SKM-1 treated with dmso at 0.1 percent for 144 hours (cell line): Measurements from ENCODE around the gene UNC5B.
A peak's percentile ranks its signal among the peaks of the same experiment; 100 is the strongest.

Experiments
- DNase-seq: peaks from one replicate; lab custom pipeline; 2025; ENCODE audit not compliant: unreplicated experiment; lab: John Stamatoyannopoulos, UW

UNC5B gene

DNA sequence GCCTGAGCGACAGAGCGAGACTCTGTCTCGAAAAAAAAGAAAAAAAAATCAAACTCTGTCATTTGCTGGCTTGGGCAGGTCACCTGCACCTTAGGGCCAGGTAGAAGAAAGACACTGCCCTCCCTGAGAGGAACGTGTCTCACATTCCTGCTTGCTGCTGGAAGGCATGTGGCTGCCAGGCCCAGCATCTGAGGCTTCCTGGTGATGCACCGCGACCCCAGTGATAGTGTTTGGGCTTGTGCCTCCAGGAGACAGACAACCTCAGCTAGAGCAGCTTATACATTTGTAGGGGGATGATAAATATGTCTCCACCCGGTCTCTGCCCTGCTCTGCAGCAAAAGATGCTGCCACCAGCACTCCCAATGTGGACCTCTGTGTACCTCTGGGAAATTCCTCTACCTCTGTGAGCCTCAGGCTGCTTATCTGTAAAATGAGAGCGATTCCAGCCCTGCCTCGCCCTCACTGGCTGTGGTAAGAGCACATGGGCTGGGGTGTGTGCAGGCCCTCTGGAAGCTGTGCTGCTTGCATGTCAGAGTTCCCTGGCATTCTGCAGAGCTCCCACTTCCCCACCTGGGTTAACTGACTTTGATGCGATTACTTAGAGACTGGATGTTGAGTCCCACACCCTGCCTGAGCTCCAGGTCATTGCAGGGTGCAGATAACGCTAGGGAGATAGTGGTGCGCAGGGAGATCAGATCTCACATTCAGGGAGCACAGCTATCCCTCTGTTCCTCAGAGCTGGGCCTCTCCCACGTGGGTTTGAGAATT, 126.5 kb downstream of the UNC5B start:
- no peak for DNase-seq

DNA sequence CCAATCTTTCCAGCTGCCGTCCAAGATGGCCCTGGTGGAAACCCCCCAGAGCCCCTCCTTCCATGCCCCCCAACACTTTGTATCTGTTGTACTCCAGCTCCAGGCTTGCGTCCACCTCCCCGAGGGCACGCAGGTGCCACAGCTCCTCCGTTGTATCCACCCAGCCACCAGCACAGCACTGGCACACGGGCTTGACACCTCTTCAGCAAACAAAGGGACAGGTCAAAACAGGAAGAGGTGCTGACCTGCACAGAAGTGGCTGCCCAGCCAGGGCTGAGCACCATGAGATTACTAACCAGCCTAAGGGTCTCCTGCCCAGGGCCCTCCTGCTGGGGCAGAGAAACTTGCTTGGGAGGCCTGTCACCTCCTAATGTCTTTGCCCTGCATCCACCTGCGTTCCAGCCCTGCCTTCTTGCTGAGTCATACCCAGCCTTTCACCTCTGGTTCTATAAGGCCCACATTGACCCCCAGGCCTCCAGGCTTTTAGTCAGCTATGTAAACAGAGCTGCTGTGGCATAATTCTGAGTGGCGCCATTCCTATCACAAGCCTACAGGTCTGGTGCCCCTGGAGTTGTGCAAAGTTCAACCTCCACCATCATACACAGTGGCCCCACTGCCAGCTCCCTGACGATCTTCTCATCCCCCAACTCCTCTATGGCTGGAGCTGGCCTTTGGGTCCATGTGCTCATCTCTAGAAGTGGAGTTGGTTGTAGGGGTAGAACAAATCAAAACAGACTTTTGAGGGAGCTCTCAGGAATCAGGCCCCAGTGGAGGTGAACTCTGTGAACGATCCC, 127.6 kb downstream of the UNC5B start:
- no peak for DNase-seq

DNA sequence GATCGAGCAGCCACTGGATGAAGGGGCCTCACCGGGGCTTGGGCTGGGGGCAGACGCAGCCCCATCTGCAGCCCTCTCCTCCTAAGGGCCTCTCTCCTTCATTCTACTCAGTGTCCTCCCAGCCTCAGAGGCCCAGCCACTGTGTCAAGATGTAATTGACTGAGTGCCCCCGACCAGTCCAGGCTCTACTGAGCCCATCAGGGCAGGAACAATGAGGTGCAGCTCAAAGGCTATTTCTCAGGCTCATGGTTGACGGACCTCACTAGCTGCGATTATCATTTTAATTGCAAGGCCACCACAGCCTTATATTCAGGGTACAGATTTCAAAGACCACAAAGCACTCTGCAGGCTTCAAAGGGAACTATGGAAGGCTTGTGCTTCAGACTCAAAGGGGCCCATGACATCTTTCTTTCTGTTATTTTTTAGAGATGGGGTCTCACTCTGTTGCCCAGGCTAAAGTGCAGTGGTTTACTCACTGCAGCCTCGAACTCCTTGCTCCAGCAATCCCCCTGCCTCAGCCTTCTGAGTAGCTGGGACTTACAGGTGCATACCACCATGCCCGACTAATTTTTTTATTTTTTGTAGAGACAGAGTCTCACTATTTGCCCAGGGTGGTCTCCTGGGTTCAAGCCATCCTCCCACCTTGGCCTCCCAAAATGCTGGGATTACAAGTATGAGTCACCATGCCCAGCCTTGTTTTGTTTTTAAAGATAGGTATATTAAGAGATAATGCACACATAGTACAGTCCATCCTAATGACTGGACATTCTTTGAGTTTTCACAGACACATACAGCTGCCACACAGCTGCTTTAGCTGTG, 130.4 kb downstream of the UNC5B start:
- DNase-seq, result no peak

DNA sequence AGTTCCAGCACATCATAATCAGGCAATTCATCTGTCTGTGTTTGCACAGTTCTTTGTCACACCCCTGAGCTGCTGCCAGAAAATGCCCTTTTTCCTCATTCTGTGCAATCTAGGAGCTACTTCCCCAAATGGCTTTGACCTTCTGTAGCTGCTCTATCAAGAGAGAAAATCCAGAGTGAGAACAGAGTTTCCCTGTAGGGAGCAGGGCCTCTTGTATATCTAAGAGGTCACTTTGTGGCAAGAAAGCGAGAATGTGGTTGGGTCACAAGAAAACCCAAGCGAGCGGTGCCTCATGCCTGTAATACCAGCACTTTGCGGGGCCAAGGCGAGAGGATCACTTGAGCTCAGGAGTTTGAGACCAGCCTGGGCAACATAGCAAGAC, 131.0 kb downstream of the UNC5B start:
- peak; percentile 91 for DNase-seq

DNA sequence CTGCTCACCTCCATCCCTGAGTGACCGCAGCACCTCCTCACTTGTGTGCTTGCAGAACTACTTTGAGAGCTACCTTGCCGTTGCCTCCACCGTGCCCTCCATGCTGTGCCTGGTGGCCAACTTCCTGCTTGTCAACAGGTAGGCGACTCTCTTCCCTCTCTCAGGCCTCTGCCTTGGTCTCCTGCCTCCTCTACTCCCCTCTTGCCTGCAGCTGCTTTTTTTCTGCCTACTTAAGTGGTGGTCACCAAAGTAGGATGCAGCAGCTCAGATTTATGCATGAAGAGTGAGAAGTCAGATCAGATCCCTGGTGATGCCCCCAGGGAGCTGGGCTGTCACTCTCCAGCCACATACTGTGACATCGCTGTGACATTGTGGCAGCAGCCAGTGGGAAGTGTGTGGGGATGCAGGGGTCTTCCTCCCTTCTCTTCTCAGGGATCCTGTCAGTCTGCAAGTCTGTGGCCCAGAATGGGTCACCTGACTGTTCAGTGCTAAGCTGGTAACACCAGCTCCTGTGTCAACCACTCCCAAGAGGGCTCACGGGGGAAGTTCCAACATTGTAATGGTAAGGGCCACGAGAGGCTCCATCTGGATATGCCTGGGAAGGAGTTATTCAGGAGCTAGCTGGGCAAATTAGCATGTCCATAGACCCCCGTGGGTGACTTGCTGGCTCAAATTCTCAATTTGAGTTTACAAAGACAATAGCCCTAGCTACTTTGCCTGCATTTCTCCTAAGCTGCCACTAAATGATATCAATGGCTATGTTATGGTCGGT, 132.0 kb downstream of the UNC5B start:
- no peak for DNase-seq

DNA sequence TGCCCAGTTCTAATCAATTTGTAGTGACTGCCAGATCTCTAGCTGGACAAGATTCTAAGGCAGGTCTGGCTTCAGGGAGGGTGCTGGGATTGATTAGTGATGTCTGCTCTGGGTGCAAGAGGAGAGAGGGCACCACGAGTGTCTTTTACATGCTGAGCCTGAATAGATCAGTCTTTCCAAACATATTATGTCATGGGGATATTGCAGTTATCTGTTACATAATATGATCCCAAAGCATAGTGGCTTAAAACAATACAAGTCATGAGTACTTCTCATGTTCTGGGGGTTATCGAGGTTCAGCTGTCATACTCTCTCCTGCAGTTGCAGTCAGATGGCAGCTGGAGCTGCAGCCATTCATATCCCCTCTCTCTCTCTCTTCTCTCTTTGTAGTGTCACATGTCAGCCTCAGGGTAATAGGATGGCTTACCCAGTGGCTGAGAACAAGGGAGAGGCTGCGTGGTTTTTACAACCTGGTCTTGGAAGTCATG, 132.7 kb downstream of the UNC5B start:
- no peak for DNase-seq

DNA sequence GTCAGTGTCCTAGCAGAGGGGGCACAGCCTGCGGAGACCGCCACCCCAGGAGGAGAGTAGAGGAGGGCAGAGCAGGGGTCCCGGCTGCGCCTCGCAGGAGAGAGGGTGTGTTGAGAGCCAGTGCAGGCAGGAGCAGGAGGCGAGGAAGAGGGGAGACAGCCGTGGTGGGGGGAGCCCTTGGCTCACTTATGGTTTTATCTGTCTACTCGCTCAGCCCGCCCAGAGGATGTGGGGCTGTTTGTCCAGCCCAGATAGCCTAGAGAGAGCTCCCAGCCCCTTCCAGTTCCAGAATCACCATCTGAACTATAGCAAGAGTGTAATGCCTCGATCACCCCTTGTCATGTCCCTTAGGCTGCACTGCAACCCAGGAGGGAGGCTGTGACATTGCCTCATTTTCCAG, 133.3 kb downstream of the UNC5B start:
- no peak for DNase-seq

DNA sequence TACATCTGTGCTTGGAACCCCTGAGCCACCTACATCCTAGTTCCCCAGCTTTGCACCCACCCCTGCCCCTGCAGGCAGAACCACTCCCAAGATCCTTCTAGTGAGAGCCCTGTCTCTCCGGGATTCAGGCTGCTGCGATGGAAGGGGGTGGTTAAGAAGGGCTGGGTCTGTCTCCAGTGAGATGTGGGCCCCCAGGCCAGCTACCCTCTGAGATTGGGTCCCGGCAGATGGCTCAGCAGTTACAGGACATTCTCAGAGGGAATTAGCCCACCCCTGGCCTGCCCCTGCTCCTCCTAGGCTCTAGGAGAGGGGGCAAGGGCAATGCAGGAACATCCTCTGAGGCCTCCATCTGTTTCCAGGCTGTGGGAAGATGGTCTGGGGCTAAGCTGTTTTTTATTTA, 134.4 kb downstream of the UNC5B start:
- no peak for DNase-seq

DNA sequence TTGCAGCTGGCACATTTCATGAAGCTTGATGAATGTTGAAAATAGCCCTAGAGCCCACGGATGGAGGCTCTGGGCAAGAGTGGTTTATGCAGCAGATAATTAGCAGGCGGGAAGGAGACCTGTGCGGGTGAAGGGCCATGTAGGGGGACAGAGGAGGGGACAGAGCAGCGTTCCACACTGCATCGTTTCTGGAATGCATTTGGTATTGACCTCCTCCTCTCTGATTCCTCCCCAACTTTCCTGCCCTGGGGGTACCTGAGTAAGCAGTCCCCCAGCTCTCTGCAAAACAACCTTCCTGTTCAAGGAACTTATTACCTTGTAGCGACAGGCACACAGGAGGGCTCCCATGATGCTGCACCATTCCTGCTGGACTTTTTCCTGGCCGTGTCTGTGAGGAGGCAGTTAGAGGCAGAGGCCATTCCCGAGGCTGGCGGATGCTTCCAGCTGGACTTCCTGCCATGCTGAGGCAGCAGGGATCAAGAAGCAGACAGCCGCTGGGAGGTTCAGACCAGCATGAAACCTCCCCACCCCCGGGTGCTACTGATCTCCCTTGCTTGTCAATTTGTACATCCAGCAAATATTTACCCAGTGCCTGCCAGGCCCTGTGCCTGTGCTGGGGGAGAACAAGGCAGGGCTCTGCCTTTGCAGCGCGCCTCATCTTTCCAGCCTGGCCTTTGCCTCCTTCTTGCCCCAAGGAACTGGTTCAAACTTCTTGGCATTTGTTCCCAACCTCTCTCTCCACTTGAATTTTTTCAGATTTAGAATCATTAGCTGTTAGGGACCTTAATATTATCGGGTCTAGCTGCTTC, 135.4 kb downstream of the UNC5B start:
- DNase-seq, result no peak

DNA sequence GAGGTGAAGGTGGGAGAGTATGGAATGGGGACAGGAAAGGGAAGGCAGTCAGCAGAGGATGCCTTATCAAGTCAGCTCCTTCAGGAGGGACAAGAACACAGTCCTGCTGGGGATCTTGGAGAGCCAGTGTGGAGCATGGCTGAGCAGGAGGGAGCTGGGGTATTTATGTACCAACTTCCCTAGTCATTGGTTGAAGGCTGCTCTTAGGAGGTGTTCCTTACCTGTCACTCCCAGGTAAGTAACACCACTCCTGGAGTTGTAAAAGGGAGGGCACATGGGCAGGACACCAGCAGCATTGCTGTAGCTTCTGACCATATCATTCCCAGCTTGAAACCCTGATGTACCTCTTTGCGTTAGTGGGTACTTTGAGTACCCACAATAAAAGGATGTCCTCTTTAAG, 136.5 kb downstream of the UNC5B start:
- DNase-seq, result no peak

DNA sequence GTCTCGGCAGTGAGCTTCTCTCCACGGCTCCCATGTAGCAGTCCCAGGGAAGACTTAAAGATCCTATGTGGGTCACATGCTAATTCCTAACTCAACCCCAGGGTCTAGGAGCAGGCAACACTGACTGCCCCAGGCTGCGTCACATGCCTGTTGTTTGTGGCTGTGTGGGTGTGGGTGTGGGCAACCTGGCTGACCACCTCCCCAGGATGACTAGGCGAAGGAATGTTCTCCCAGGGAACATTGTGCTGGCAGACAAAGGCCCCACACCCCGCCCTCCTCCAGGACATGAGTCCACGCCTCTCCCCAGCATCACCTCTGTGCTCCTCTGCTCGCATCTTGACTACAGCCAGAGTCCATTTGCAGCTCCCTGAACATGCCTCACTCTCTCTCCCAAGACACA, 137.0 kb downstream of the UNC5B start:
- no peak for DNase-seq

DNA sequence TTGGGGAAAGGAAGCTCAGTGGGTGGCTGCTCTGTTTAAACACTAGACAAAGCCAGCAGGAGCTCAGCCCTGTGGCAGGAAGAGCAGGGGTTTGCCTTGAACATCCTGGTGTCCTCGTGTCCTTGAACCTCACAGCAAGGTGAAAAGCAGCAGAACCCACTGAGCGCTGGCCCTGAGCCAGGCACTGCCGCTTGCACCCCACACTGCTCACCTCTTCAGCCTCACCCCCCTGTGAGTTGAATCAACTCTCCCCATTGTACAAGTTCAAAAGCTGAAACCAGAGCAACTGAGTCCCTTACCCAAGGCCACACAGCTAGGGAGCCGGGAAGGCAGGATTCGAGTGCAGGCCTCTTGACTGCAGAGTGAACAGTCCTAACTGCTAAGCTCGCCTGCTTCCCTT, 138.7 kb downstream of the UNC5B start:
- no peak for DNase-seq

DNA sequence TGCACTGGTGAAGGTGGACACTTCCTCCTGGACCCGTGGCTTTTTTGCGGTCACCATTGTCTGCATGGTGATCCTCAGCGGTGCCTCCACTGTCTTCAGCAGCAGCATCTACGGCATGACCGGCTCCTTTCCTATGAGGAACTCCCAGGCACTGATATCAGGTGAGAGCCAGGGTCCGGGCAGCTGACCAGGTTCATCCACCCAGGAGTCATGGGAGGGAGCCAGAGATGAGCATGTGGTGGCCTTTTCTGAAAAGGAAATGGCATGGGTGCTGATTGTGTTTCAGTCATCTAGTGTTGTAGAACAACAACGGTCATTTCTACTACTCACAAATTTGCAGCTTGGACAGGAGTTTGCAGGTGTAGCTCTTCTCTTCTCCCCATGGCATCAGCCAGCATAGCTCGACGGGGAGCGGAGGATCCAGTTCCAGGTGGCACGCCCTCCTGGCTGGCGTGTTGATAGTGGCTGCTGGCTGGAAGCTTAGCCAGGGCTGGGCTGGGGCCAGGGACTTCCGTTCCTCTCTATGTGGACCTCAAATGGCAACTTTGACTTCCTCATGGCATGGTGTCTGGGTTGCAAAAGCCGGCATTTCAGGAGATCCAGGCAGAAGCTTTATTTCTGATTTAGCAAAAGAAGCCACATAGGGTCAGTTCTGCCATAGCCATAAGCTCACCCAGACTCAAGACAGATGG, 139.4 kb downstream of the UNC5B start:
- peak; percentile 20 for DNase-seq
